ENCODE data around the gene KCNK3. TPM values are rescaled to one million over a fixed set of nuclear protein-coding genes. Genes with fewer than 3 reads are reported as not detected.

KCNK3 gene
- total RNA-seq, 1 experiment from 2014 or later: 0.09 TPM

- no CpG with 5 or more reads among the region's 4 CpGs for WGBS (ENCODE audit: extremely low coverage, insufficient read length, low lambda C conversion rate)
- no peak overlapping the region for H2BK20ac ChIP-seq (ENCODE audit: low read depth, low read length, poor library complexity, severe bottlenecking)
- H3K27ac ChIP-seq (ENCODE audit: insufficient read length, low read depth, low read length): no peak overlapping the region
- H3K9me3 ChIP-seq (ENCODE audit: control insufficient read depth, low read depth, low read length): no peaks in the 10 kb centered on the region
- H3K4me1 ChIP-seq (ENCODE audit: insufficient read depth, low read length): no peaks in the 10 kb centered on the region
- TF ChIP-seq CTCF (conservative IDR thresholded peaks at IDR 0.05): no peak
- H3K36me3 Mint-ChIP-seq (ENCODE audit: insufficient read depth in 1 of 3, low read depth in 3 of 3): no peaks in the 10 kb centered on the region
- H3T11ph ChIP-seq (ENCODE audit: low read length): no peak overlapping the region
- no peak overlapping the region for H4K5ac ChIP-seq (ENCODE audit: insufficient read length, low read depth, low read length)
- H3K4me3 Mint-ChIP-seq: no peak overlapping the region
- H2AFZ ChIP-seq (ENCODE audit: low read length): no peak overlapping the region
- no peaks in the 10 kb centered on the region for H3K79me2 ChIP-seq (ENCODE audit: insufficient read depth, low read length)
- H3K4me2 ChIP-seq (ENCODE audit: insufficient read depth, insufficient read length, low read length): no peak overlapping the region
- no peak overlapping the region for H2BK12ac ChIP-seq (ENCODE audit: insufficient read length, low read depth, low read length)
- no peak overlapping the region for H2BK5ac ChIP-seq (ENCODE audit: insufficient read length, low read length)
- 0 out of 4 replicates have a peak, but pooled peaks cover 0 to 2% of the 10 kb centered on the region in 2 experiments for H3K4me1 Mint-ChIP-seq
- H4K91ac ChIP-seq (ENCODE audit: insufficient read length, low read depth, low read length): no peak overlapping the region
- H3K4ac ChIP-seq (ENCODE audit: low read depth, low read length): no peak overlapping the region
- H3K14ac ChIP-seq (ENCODE audit: insufficient read depth, low read length): no peak overlapping the region
- no peak overlapping the region for H3K56ac ChIP-seq (ENCODE audit: insufficient read length, low read depth, low read length)
- no peak overlapping the region for H3K9ac ChIP-seq (ENCODE audit: extremely low read depth, insufficient read length, low read length)
- H3K23ac ChIP-seq (ENCODE audit: insufficient read length, low read depth, low read length): no peak overlapping the region
- no peak overlapping the region for H3K18ac ChIP-seq (ENCODE audit: insufficient read length, low read depth, low read length)
- no peaks in the 10 kb centered on the region for H4K20me1 ChIP-seq (ENCODE audit: control insufficient read depth, insufficient read depth, insufficient read length)
- peaks cover 9% of the 10 kb centered on the region for H3K27me3 Mint-ChIP-seq (ENCODE audit: low read depth)
- H2BK120ac ChIP-seq (ENCODE audit: low read depth, low read length, poor library complexity, severe bottlenecking): no peak overlapping the region
- H3K23me2 ChIP-seq (ENCODE audit: insufficient read length, low read depth, low read length, poor library complexity, severe bottlenecking): no peaks in the 10 kb centered on the region
- no peaks in the 10 kb centered on the region for H3K27me3 ChIP-seq (ENCODE audit: insufficient read depth, low read length)
- no peak overlapping the region for H2AK5ac ChIP-seq (ENCODE audit: insufficient read length, low read length)
- H3K9me3 Mint-ChIP-seq: no peaks in the 10 kb centered on the region
- DNase-seq: no peak
- H3K27ac Mint-ChIP-seq: no peak overlapping the region; a peak in 1 of 7 replicates
- H2BK15ac ChIP-seq (ENCODE audit: low read depth, low read length): no peak overlapping the region
- no peaks in the 10 kb centered on the region for H3K79me1 ChIP-seq (ENCODE audit: insufficient read depth, low read depth, low read length, poor library complexity, severe bottlenecking)
- no peak overlapping the region for H4K8ac ChIP-seq (replicated peaks; ENCODE audit: insufficient read length, low read depth, low read length)
Measured at GRCh38 chr2:26738481-26738880, 46.0 kb downstream of the KCNK3 start.

All from H9 (cell line).